ENCODE data around the gene IL23R.

Gene IL23R

DNA sequence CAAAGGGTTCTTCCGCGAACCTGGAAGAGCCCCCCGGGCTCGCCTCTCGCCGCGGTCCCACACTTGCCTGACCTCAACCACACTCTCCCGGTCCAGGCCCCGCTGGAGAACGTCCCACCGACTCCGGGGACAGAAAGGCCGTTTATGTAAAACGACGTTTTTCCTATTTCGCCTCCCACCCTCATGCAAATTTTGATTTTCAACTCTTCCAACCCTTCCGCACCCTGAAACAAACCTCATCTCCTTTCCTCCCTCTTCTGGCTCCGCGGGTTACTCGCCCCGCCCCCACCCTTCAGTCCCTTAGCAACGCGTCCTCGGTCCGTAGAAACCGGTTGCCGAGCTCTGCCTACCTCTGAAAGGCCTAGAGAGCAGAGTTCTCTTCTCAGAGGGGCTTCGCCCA lies 31.6 kb upstream of the IL23R start, which contains the start of gene C1orf141:
Gene C1orf141 (minus strand): TSS at position 276 of the 400 bp plus-strand sequence. CDS start 7,730 bp downstream, outside the sequence.
- TF ChIP-seq, protein P1, sequence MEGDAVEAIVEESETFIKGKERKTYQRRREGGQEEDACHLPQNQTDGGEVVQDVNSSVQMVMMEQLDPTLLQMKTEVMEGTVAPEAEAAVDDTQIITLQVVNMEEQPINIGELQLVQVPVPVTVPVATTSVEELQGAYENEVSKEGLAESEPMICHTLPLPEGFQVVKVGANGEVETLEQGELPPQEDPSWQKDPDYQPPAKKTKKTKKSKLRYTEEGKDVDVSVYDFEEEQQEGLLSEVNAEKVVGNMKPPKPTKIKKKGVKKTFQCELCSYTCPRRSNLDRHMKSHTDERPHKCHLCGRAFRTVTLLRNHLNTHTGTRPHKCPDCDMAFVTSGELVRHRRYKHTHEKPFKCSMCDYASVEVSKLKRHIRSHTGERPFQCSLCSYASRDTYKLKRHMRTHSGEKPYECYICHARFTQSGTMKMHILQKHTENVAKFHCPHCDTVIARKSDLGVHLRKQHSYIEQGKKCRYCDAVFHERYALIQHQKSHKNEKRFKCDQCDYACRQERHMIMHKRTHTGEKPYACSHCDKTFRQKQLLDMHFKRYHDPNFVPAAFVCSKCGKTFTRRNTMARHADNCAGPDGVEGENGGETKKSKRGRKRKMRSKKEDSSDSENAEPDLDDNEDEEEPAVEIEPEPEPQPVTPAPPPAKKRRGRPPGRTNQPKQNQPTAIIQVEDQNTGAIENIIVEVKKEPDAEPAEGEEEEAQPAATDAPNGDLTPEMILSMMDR (IDR thresholded peaks at IDR 0.05; ENCODE audit: low read length) = no peak
- TF ChIP-seq EZH2 (IDR thresholded peaks at IDR 0.05; ENCODE audit: borderline replicate concordance, low read length) = no peak
- no peak within 1 kb of the TSS for H2AFZ ChIP-seq (ENCODE audit: low read length)
- no peaks in the 10 kb centered on the region for H3K9me2 ChIP-seq (ENCODE audit: low read depth, low read length)
- no peak within 1 kb of the TSS for H3K9ac ChIP-seq (ENCODE audit: low read length)
- no peaks in the 10 kb centered on the region for H3K27me3 ChIP-seq (ENCODE audit: insufficient read depth, low read length)
- H3K4me2 ChIP-seq (ENCODE audit: low read length) = no peak within 1 kb of the TSS
- H3K4me1 ChIP-seq (ENCODE audit: insufficient read depth, low read length, severe bottlenecking) = no peaks in the 10 kb centered on the region
- no peaks in the 10 kb centered on the region for H3K9me3 ChIP-seq (ENCODE audit: low read length)
- no peaks in the 10 kb centered on the region for H3K79me2 ChIP-seq (ENCODE audit: insufficient read depth, low read length)
- H3K4me3 ChIP-seq (ENCODE audit: low read depth, low read length, poor library complexity, severe bottlenecking) = no peak within 1 kb of the TSS
- no peaks in the 10 kb centered on the region for H3F3A ChIP-seq (ENCODE audit: insufficient read depth, low read length)
- H4K20me1 ChIP-seq (ENCODE audit: insufficient read depth, low read length) = no peaks in the 10 kb centered on the region
- no peak within 1 kb of the TSS for H3K27ac ChIP-seq (ENCODE audit: low read depth, low read length, poor library complexity, severe bottlenecking)
- no peaks in the 10 kb centered on the region for H3K36me3 ChIP-seq (ENCODE audit: insufficient read depth, low read length)

DNA sequence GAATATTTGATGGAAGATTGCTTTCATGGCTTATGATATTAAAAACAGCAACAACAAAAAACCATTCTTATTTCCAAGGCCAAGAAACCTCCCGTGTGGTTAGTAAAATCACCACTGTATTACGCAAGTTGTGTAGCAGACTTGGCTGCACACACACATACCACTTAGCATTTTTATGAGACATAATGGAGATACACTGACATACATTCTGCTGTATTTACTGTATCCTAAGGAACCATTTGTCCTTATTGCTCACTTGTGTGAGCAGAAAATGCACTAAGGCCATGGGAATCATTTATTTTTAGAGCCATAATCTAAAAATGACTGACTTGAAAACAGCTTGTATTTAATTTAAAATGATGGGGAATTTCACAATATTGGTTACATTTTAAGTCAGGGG lies 30.9 kb upstream of the IL23R start:
- Histone ChIP-seq H3K27me3 (ENCODE audit: insufficient read depth, low read length) (no peaks in the 10 kb centered on the region), H3K79me2 (ENCODE audit: insufficient read depth, low read length) (no peaks in the 10 kb centered on the region), H2AFZ (ENCODE audit: low read length) (no peak overlapping the region), H3K9ac (ENCODE audit: low read length) (no peak overlapping the region), H3K9me2 (ENCODE audit: low read depth, low read length) (no peaks in the 10 kb centered on the region), H3K27ac (ENCODE audit: low read depth, low read length, poor library complexity, severe bottlenecking) (no peak overlapping the region), H3K9me3 (ENCODE audit: low read length) (no peaks in the 10 kb centered on the region), H3K4me2 (ENCODE audit: low read length) (no peak overlapping the region), H3F3A (ENCODE audit: insufficient read depth, low read length) (no peaks in the 10 kb centered on the region), H3K4me3 (ENCODE audit: low read depth, low read length, poor library complexity, severe bottlenecking) (no peak overlapping the region), H4K20me1 (ENCODE audit: insufficient read depth, low read length) (no peaks in the 10 kb centered on the region), H3K4me1 (ENCODE audit: insufficient read depth, low read length, severe bottlenecking) (no peaks in the 10 kb centered on the region), H3K36me3 (ENCODE audit: insufficient read depth, low read length) (no peaks in the 10 kb centered on the region)
- TF ChIP-seq EZH2 (IDR thresholded peaks at IDR 0.05; ENCODE audit: borderline replicate concordance, low read length) = no peak
- TF ChIP-seq, protein P1 (IDR thresholded peaks at IDR 0.05; ENCODE audit: low read length) = no peak

DNA sequence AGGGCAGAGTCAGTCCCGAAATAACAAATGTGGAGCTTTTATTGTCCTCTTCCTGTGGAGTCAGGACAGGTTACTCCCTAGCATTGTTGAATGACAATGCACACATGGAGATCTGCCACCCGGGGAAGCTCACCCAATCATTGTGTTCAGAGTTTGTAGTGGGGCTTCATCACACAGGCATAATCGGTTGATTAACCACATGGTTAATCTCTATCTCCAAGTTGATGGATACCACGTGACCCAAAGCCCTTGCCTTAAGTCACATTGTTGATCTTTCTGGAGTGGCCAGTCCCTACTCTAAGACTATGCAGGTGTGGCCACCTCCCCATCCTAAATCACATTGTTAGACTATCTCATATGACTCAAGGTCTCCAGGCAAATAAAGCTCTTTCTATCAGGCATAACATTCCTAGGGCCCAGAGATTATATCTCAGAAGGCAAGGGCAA lies 28.9 kb upstream of the IL23R start:
- Histone ChIP-seq H3K4me2 (ENCODE audit: low read length) (no peak overlapping the region), H4K20me1 (ENCODE audit: insufficient read depth, low read length) (no peaks in the 10 kb centered on the region), H2AFZ (ENCODE audit: low read length) (no peak overlapping the region), H3F3A (ENCODE audit: insufficient read depth, low read length) (no peaks in the 10 kb centered on the region), H3K36me3 (ENCODE audit: insufficient read depth, low read length) (no peaks in the 10 kb centered on the region), H3K9ac (ENCODE audit: low read length) (no peak overlapping the region), H3K79me2 (ENCODE audit: insufficient read depth, low read length) (no peaks in the 10 kb centered on the region), H3K9me2 (ENCODE audit: low read depth, low read length) (no peaks in the 10 kb centered on the region), H3K4me3 (ENCODE audit: low read depth, low read length, poor library complexity, severe bottlenecking) (no peak overlapping the region), H3K27ac (ENCODE audit: low read depth, low read length, poor library complexity, severe bottlenecking) (no peak overlapping the region), H3K4me1 (ENCODE audit: insufficient read depth, low read length, severe bottlenecking) (no peaks in the 10 kb centered on the region), H3K27me3 (ENCODE audit: insufficient read depth, low read length) (no peaks in the 10 kb centered on the region), H3K9me3 (ENCODE audit: low read length) (no peaks in the 10 kb centered on the region)
- TF ChIP-seq, protein P1 (IDR thresholded peaks at IDR 0.05; ENCODE audit: low read length) = no peak
- TF ChIP-seq EZH2 (IDR thresholded peaks at IDR 0.05; ENCODE audit: borderline replicate concordance, low read length) = no peak
